ENCODE measurements around the gene DEFB132.
A peak's percentile ranks its signal among the peaks of the same experiment; 100 is the strongest.

Gene DEFB132

DNA sequence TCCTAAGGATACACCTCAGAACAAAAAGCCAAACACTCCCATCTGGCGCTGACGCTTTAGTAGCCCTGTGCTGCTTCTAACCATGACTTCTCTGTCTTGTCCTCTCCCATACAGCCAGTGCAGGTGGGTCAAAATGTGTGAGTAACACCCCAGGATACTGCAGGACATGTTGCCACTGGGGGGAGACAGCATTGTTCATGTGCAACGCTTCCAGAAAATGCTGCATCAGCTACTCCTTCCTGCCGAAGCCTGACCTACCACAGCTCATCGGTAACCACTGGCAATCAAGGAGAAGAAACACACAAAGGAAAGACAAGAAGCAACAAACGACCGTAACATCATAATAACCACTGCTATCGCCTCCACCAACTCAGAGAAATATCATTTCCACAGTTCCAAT lies 1.4 kb downstream of the DEFB132 start:
- TF ChIP-seq, protein P1, sequence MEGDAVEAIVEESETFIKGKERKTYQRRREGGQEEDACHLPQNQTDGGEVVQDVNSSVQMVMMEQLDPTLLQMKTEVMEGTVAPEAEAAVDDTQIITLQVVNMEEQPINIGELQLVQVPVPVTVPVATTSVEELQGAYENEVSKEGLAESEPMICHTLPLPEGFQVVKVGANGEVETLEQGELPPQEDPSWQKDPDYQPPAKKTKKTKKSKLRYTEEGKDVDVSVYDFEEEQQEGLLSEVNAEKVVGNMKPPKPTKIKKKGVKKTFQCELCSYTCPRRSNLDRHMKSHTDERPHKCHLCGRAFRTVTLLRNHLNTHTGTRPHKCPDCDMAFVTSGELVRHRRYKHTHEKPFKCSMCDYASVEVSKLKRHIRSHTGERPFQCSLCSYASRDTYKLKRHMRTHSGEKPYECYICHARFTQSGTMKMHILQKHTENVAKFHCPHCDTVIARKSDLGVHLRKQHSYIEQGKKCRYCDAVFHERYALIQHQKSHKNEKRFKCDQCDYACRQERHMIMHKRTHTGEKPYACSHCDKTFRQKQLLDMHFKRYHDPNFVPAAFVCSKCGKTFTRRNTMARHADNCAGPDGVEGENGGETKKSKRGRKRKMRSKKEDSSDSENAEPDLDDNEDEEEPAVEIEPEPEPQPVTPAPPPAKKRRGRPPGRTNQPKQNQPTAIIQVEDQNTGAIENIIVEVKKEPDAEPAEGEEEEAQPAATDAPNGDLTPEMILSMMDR (IDR thresholded peaks at IDR 0.05; ENCODE audit: control extremely low read depth, extremely low read depth, low read depth, missing control alignments), result peak; percentile 10
- no peak for DNase-seq (ENCODE audit: extremely low spot score)
- CTCF ChIA-PET, result interaction anchor here (0.9 to 1.7 kb wide), 5 partner anchors 7 to 71 kb away, joined by 3 to 9 read pairs (median 4); no protein-coding TSS in a partner anchor
- POLR2A ChIA-PET, result no interaction called here

DNA sequence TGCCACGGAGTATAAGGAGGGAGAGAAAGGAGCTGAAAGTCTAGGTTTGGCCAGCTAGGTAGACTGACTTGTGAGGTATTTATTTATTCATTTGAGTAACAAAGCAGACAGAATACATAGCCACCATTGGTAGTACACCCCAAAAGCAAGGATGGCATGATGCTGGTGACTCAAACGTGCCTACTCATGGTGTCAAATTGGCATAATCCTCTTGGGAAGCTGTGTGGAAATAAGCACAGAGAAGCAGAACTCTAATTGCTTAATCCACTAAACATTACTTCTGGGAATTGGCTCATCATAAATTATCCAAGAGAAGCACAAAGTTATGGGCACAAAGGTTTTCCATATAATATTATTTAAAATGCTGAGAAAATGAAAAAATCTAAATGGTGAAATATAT lies 2.5 kb downstream of the DEFB132 start:
- TF ChIP-seq, protein P1 (IDR thresholded peaks at IDR 0.05; ENCODE audit: control extremely low read depth, extremely low read depth, low read depth, missing control alignments), result no peak
- no peak for DNase-seq (ENCODE audit: extremely low spot score)
- ChIA-PET CTCF (interaction anchor here (0.9 kb wide), 1 partner anchor 9 kb away, joined by 4 read pairs; no protein-coding TSS in a partner anchor), POLR2A (no interaction called here)

DNA sequence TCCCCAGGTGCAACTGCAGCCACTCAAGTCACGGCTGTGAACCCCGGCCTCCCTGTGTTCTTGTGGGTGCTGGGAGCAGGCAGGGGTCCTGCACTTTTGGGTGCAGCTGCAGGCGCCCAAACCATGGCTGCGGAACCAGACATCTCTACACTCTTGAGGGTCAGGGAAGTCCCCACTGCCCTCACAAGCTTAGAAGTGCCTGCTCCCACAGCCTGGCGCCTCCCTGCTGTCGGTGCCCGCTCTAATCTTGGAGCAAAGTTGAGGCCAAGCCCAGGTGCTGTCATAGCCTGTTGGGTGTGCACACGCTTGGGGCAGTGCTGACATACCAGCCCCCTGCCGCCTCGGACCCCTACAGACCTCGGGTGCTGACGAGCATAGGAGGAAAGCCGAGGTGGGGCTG lies 6.2 kb downstream of the DEFB132 start:
- CTCF ChIA-PET, result interaction anchor here (1.1 to 2.0 kb wide), 2 partner anchors 22 to 67 kb away, joined by 3 to 4 read pairs; no protein-coding TSS in a partner anchor
- POLR2A ChIA-PET, result interaction anchor here (0.6 kb wide), 1 partner anchor 37 kb away, joined by 3 read pairs; no protein-coding TSS in a partner anchor
- TF ChIP-seq, protein P1 (IDR thresholded peaks at IDR 0.05; ENCODE audit: control extremely low read depth, extremely low read depth, low read depth, missing control alignments), result no peak
- DNase-seq (ENCODE audit: extremely low spot score), result no peak

DNA sequence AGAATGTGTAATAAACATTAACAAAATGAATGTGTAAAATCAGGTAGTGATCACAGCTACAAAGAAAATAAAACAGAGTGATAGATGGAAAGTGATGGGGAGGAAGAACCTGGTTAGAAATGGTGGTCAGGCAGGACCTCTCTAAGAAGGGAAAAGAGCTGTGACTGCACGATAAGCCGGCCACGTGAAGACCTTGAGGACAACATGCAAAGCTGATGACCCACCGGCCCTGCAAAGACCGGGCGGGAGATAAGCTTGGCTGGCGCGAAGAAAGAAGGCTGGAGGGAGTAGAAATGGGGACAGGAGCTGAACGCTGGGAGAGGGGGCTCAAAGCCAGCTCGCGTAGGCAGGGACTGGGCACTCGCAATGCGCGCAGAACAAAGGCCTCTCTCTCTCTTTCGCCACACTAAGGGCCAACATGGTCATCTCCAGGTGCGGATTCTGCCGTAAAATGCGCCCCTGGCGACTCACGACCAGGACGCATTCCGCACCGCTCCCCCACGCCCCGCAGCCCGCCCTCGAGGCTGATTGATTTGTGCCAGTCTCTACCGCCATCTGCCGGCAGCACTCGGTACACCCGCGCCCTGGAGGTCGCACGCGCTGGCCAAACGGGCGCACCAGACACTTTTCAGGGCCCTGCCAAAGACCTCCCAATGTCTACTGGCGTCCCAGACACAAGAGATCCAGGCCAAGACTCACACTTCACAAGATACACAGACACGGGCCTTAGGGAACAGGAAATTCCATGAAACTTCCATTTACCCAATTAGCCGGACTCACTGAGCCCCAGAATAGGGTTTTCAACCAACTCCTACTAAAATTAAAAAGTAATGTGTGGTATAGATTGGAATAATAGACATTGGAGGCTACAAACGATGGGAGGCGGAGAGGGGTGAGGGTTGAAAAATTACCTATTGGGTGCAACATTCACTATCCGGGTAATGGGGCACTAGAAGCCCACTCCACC lies 9.4 kb downstream of the DEFB132 start:
- CTCF ChIA-PET, result interaction anchor here (0.7 to 3.7 kb wide), 36 partner anchors 9 to 379 kb away, joined by 3 to 22 read pairs (median 4); partner anchors contain the start of genes DEFB125, DEFB132 and ZCCHC3
- POLR2A ChIA-PET, result no interaction called here
- TF ChIP-seq, protein P1 (IDR thresholded peaks at IDR 0.05; ENCODE audit: control extremely low read depth, extremely low read depth, low read depth, missing control alignments), result peak; percentile 94

DNA sequence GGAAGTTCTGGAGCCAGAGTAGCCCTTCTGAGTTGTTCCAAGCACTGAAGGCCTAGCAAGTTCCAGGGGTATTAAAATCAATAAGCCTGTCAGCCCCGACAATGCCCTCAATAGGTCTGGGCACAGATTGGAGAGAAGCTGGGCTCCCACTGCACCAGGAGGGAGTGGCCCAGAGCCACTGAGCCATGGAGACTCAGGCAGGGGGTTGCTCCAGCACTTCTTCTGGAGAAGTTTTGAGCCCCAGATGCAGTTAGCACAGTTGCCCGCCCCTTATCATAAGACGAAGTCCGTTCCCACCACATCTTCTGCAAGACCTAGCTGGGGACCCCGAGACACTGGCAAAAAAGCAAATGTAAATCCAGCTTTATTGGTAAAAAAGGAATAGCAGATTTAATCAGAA lies 13.0 kb downstream of the DEFB132 start:
- no peak for DNase-seq (ENCODE audit: extremely low spot score)
- ChIA-PET POLR2A (no interaction called here), CTCF (interaction anchor here (1.5 to 3.7 kb wide), 3 partner anchors 60 to 62 kb away, joined by 3 to 13 read pairs (median 6); no protein-coding TSS in a partner anchor)
- TF ChIP-seq, protein P1 (IDR thresholded peaks at IDR 0.05; ENCODE audit: control extremely low read depth, extremely low read depth, low read depth, missing control alignments), result no peak

More for the DNA sequence above, 9.4 kb downstream of the DEFB132 start:
- peak; percentile 91 for DNase-seq (ENCODE audit: extremely low spot score)

DNA sequence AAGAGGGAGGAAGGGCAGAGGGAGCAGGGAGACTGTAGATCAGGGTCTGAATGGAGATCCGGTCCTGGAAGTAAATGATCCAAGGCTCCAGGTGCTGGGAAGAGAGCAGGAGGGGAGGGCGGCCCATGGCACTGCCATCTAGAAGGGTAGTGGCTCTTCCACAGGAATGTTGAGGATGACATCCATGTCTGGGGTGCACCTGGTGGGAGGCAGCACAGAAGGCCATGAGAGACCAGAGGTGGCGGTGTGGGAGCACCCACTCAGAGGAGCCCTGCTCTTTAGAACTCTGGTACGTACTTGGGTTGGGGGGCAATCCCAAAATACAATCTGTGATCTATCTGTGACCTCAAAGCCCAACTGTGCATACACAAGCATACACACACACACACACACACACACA lies 13.5 kb downstream of the DEFB132 start:
- TF ChIP-seq, protein P1 (IDR thresholded peaks at IDR 0.05; ENCODE audit: control extremely low read depth, extremely low read depth, low read depth, missing control alignments), result no peak
- DNase-seq (ENCODE audit: extremely low spot score), result no peak
- ChIA-PET CTCF (interaction anchor here (2.1 to 3.7 kb wide), 2 partner anchors 59 to 60 kb away, joined by 6 to 13 read pairs; no protein-coding TSS in a partner anchor), POLR2A (no interaction called here)

All from GM10248 (cell line).